Sigmoid colon (tissue), 4 donors: ENCODE results near the gene TIMM21.

Experiments used
- EP300 ChIP-seq, 4 donors: sonication (generic); formaldehyde crosslinking; IDR thresholded peaks; one replicate each; pipeline ENCODE4 v1.6.1; 2017; ENCODE audit warnings: antibody characterized with exemption in 4 of 4
- TF ChIP-seq, protein P1 (sequence below), 4 experiments: fragments of 450-650 bp in 3 of 4; fragments of 200-600 bp in 1 of 4; IDR thresholded peaks; one replicate each; pipeline ENCODE4 v1.5.1; 2016 to 2019; ENCODE audit warnings: antibody characterized with exemption in 4 of 4, mild to moderate bottlenecking in 3 of 4, moderate library complexity in 2 of 4

DNA sequence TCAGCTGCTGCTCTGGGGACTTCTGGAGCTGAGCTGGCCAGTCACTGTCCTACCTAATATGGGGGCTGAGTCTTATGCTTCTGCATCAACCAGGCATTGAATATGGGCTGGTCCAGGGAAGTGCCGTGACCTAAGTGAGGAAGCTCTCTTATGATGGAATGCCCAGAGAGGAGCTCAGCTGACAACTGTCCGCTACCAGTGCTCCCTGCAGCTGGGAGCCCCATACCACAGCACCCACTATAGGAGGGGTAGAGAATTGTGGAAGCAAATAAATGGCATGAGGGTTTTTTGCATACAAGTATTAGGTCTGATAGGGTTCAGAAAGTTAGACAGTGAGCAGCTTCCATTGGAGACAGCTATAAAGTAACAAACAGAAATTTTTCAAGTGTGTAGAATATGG, 4.5 kb downstream of the TIMM21 start:
- TF ChIP-seq EP300 (IDR thresholded peaks at IDR 0.05): no peak
- TF ChIP-seq, protein P1, sequence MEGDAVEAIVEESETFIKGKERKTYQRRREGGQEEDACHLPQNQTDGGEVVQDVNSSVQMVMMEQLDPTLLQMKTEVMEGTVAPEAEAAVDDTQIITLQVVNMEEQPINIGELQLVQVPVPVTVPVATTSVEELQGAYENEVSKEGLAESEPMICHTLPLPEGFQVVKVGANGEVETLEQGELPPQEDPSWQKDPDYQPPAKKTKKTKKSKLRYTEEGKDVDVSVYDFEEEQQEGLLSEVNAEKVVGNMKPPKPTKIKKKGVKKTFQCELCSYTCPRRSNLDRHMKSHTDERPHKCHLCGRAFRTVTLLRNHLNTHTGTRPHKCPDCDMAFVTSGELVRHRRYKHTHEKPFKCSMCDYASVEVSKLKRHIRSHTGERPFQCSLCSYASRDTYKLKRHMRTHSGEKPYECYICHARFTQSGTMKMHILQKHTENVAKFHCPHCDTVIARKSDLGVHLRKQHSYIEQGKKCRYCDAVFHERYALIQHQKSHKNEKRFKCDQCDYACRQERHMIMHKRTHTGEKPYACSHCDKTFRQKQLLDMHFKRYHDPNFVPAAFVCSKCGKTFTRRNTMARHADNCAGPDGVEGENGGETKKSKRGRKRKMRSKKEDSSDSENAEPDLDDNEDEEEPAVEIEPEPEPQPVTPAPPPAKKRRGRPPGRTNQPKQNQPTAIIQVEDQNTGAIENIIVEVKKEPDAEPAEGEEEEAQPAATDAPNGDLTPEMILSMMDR (IDR thresholded peaks at IDR 0.05): no peak
